Measurements from ENCODE around the gene CD59.
"Not testable (repeated sequence)": the region's sequence is repeated elsewhere in the genome, so short reads cannot be mapped to it uniquely, and the experiment has no call there.

The CD59 gene

DNA sequence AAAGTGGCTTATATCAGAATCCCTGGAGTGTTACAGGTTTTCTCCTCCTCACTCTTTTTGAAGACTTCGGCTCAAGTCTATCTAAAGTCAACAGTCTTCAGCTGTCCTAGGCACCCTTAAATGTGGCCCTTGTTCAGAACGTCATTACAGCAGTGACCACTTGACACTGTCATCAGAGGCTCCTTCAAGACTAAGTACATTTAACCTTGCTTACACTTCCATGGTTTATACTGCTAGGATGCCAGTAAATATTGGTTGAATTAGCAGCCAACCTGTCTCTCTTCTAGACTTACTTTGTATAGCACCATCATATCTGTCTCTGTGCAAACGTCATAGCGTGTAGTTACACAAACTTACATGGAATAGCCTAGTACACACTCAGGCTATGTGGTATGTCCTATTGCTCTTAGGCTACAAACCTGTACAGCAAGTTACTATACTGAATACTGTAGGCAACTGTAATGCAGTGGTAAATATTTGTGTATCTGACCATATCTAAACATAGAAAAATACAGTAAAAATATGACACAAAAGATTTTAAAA lies 22.3 kb downstream of the CD59 start:
- no peak for DNase-seq (ENCODE audit: low read depth, low spot score)

DNA sequence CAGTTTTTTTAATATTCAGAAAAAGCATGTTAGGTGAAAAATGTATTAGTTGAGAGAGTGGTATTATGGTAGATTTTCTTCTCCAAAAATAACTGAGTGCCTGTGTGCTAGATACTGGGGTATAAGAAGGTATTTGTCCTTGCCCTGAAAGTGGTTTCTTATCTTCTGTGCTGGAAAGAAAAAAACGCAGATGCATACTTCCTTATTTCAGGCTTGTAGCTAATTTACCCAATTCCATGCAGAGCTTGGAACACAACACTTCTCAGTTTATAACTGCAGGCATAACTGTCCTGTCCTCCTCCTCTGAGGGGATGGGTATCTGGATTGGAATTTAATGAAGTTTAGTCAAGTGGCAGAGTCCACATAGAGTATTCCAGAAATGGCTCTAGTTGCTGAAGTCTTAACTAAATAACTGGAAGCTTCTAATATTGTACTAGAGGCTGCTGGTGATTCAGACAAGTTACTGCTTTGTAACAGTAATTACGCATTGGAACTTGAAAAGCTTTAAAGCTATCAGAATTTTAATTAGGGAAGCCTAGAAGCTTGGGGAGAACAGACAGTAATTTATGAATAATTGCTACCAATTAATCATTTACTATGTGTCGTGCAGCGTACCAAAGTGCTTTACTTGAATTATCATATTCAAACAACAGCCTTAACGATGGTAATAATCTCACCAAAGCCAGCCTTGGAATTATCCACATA lies 22.9 kb downstream of the CD59 start:
- DNase-seq (ENCODE audit: low read depth, low spot score): peak; percentile 49

DNA sequence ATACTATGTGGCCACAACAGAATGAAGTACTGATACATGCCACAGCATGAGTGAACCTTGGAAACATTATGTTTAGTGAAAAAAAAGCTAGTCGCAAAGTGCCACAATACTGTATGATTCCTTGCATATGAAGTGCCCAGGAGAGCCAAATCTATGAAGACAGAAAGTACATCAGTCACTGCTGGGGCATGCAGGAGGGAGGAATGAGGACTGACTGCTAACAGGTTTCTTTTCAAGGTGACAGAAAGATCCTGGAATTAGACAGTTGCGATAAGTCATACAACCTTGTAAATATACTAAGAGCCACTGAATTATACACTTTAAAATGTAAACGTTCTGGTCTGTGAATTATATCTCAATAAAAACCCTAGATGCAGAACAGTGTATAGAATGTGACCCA lies 23.8 kb downstream of the CD59 start:
- DNase-seq (ENCODE audit: low read depth, low spot score): no peak

DNA sequence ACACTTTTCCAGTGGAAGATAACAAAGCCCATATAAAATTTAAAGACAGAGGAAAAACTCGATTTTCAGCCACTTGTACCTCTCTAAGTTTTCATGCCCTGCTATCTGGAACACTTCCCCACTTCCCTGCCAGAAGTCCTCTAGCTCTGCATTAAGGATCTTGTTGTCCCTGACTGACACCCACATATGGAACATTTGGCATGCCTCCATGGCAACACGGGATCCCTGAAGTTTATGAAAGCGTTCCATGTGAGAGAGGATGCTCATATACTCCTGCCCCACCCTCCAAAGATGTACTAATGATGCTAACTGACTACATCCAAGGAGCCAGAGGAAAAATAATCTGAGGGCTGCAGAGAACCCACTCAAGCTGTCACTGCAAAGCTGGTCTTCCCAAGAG lies 26.8 kb downstream of the CD59 start:
- DNase-seq (ENCODE audit: low read depth, low spot score): no peak

GRCh38 chr11:33708985-33709384 lies 27.2 kb downstream of the CD59 start:
- DNase-seq (ENCODE audit: low read depth, low spot score): no peak

DNA sequence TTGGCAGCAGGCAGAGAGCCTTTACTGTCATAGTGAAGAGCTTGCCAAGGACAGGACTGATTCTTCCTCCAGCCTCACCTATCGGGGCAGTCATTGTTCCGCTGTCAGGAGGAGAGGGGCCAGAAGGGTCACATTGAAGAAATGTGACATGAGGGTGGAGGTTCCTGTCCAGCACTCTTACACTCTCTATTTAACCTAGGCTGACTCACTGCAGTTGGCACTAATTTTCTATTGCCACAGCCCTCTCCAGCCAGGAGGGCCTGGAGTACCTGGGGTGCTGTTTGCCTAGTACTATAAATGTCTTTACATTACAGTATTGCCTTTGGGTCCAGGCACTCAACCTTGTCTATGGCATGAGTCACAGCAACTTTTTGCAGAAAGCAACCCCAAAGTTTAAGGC lies 28.4 kb downstream of the CD59 start:
- DNase-seq (ENCODE audit: low read depth, low spot score): not testable (repeated sequence)

GRCh38 chr11:33706966-33707365 lies 29.3 kb downstream of the CD59 start:
- no peak for DNase-seq (ENCODE audit: low read depth, low spot score)

DNA sequence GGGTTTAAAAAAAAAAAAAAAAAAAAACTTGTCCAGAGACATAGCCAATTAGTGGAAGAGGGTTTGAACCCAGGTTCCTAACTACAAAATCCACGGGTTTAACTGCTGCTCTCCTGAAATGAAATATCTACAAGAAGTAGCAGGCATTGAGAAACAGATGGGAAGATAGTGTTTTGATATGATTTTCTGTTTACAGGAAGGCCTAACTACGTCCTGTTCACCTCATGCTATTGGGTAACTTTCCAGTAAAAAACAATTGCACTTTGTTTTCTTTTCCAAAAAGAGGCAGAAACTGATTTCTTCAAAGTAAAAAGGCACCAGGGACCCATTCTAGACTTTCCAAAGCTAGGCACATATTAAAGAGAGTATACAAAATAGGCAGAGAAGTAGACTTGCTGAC lies 29.7 kb downstream of the CD59 start:
- no peak for DNase-seq (ENCODE audit: low read depth, low spot score)

DNA sequence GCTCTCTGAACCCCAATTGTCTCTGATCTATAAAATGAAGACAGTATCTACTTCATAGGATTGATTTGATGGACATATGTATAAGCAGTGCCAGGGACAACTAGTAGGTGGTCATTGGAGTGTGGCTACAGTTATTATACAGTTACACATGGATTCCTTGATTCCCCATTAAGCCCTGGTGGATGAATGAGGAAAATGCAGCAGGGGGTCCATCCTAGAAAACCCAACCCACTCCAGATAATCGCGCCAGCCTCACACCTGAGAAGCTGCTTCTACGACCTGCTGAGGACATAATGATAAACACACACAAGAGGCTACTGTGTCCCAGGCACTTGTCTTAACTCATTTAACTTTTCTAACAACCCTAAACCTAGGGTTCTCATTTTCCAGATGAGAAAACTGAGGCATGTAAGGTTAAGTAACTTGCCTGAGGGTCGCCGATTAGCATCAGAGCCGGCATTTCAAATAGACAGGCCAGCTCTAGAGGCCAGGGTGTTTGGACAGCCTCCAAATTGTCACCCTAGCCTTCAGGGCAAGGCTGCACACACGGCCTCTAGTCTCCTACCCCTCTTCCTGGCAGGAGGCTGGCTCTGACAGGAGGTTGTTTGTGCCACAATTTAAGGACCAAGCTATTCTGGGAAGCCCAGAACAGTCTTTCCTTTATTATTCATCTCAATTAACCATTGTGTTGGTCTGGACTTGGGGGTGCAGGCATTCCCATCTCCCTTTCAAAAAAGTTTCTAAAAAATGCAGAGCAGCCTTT lies 31.8 kb downstream of the CD59 start:
- no peak for DNase-seq (ENCODE audit: low read depth, low spot score)

- peak; percentile 75 for DNase-seq (ENCODE audit: low read depth, low spot score)
Measured at GRCh38 chr11:33703788-33704187, 32.4 kb downstream of the CD59 start.

DNA sequence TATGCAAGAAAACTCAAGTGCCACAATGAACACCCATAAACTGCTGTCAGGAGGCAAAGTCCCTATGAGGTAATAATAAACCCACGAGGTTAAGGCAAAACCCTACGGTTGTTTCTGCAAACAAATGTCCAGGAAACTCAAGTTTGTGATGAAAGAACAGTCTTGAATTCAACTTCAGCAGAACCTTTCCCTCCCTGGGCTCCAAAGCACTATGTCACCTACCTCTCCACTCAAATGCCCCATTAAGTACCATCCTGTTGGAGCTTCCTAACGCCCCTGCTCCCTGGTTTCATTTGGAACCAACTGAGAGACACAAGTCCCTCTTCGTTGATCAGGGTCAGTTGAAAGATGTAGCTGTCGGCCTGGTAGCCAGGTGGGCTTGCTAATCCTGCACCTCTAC lies 33.0 kb downstream of the CD59 start:
- no peak for DNase-seq (ENCODE audit: low read depth, low spot score)

DNA sequence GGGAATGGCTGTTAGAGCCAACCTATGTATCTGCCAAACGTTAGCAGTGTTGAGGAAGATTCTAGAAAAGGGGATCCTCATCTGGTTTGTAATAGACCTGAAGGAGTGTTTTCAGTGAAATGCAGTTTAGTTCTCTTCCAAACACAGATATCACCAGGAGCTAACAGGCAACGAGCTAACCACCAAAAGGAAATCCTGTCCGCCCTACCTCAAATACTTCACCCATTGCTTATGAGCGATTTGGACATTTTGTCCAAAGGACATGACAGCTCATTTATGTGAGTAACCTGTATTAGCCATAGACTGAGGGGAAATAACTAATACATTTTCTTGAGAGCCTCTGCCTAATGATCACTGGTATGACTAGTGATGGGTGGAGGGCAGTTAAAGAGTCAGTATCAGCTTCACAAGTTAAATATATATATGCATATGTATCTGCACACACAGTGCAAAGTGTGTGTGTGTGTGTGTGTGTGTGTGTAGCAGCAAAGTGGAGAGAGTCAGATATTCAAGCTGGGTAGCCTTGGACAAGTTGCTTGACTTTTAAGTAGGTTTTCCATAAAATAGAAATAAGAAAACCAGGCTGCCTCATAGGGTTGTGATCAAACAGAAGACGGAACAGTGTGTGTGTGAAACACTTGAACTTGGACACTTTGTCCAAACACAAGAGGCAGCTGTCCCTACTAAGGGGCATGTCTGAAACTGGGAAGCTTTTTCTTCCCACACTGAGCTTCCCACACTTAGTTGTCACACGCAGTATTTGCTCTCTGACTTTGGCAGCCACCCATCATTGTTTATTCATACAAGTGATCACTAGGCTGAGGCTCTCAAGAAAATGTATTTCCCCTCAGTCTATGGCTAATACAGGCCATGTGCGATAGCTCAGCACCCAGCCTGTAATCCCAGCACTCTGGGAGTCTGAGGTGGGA lies 34.7 kb downstream of the CD59 start:
- DNase-seq (ENCODE audit: low read depth, low spot score): peak; percentile 76

GRCh38 chr11:33700502-33701271 lies 35.5 kb downstream of the CD59 start, which contains the start of gene C11orf91:
Gene C11orf91, minus strand, starts transcription at chr11:33700826. Its CDS starts 86 bp downstream, at chr11:33700740.
- DNase-seq (ENCODE audit: low read depth, low spot score): peak; percentile 98

GRCh38 chr11:33700063-33700501 lies 36.1 kb downstream of the CD59 start:
- DNase-seq (ENCODE audit: low read depth, low spot score): no peak

DNA sequence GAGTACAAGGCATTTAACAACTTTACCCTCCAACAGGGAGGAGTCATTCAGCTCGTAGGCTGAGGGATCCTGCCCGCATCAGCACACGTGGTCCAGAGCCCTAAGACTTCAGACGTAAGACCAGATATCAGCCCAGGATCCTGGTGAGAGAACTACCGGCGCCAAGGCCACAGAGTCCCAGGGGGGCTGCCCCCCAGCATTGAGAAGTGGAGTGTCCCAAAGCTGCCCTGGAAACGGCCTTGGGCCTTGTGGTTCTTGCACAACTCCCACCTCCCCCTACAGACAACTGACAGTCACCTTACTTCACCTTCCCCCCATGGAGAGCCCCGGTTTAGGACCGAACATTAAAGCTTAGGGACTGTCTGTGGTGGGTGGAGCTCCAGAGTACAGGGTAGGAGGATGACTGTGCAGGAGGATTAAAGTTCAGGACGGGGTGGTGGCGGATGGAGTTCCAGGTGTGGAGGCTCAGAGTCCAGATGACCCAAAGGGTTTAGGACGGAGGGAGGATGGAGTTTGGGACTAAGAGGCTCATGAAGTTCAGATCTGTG lies 36.6 kb downstream of the CD59 start:
- DNase-seq (ENCODE audit: low read depth, low spot score): no peak

DNA sequence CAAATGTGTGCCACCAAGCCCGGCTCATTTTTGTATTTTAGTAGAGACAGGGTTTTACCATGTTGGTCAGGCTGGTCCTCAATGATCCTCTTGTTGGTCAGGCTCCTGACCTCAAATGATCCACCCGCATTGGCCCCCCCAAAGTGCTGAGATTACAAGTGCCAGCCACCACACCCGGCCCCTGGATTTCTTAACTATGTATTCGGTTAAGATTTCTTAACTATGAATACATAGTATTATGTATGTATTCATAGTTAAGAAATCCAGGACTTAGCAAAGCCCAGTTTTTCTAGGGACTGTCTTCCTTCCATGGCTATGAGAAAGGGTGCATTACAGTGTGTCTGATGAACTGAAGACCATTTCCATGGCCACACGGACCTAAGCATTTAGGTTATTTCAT lies 37.3 kb downstream of the CD59 start:
- DNase-seq (ENCODE audit: low read depth, low spot score): no peak

DNA sequence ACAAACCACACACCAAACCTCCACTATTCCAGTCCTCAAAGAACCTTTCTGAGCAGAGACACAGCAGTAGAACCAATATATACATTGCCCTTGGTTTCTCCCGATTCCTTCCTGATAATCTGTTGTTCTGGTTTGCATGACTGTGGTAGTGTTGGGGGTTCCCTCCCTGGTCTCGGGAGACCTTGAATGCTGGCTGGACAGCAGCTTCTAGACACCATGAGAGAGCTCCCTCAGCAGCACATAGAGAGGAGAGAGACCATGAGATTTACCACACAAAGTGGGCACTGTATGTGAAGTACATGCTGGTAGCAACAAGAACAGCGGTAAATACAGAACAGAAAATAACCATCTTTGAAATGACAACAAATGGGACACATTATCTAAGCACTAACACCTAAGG lies 38.2 kb downstream of the CD59 start:
- peak; percentile 20 for DNase-seq (ENCODE audit: low read depth, low spot score)

GRCh38 chr11:33696931-33697638 lies 39.1 kb downstream of the CD59 start:
- no peak for DNase-seq (ENCODE audit: low read depth, low spot score)

- DNase-seq (ENCODE audit: low read depth, low spot score): no peak
Measured at GRCh38 chr11:33696411-33696810, 39.8 kb downstream of the CD59 start.

- peak; percentile 67 for DNase-seq (ENCODE audit: low read depth, low spot score)
Measured at GRCh38 chr11:33695051-33695566, 41.1 kb downstream of the CD59 start.
